Suprapubic skin (tissue), 4 donors: ENCODE data around the gene PEAR1. TPM values are rescaled to one million over a fixed set of nuclear protein-coding genes. Genes with fewer than 3 reads are reported as not detected.

ENCODE experiments used
- DNase-seq, 2 donors: peaks; one replicate each; pipeline ENCODE4 v3.0.0-alpha.2; 2019; ENCODE audit warnings: low spot score in 2 of 2
- H3K27ac ChIP-seq: fragments of 200-600 bp; sonication (generic); one replicate; pipeline ENCODE4 v1.5.1; 2019
- H3K27me3 ChIP-seq: fragments of 200-600 bp; sonication (generic); one replicate; pipeline ENCODE4 v1.5.1; 2019
- H3K36me3 ChIP-seq: fragments of 200-600 bp; sonication (generic); one replicate; pipeline ENCODE4 v1.5.1; 2019
- H3K4me1 ChIP-seq: fragments of 200-600 bp; sonication (generic); one replicate; pipeline ENCODE4 v1.5.1; 2019
- H3K4me3 ChIP-seq: fragments of 200-600 bp; sonication (generic); one replicate; pipeline ENCODE4 v1.5.1; 2019; ENCODE audit warnings: mild to moderate bottlenecking
- H3K9me3 ChIP-seq: fragments of 200-600 bp; sonication (generic); one replicate; pipeline ENCODE4 v1.5.1; 2019
- CTCF ChIP-seq, 2 donors: fragments of 200-600 bp in 1 of 2; fragments of 450-650 bp in 1 of 2; sonication (generic) in 1 of 2; IDR thresholded peaks; one replicate each; pipeline ENCODE4 v1.5.1; 2016 to 2019; ENCODE audit warnings: antibody characterized with exemption in 2 of 2, mild to moderate bottlenecking in 1 of 2, moderate library complexity in 1 of 2
- EP300 ChIP-seq: sonication (generic); formaldehyde crosslinking; IDR thresholded peaks from one replicate; pipeline ENCODE4 v1.6.1; 2017; ENCODE audit warnings: antibody characterized with exemption
- POLR2A ChIP-seq, 2 donors: fragments of 450-650 bp; IDR thresholded peaks; one replicate each; pipeline ENCODE4 v1.6.1; 2017; ENCODE audit warnings: antibody characterized with exemption in 2 of 2, mild to moderate bottlenecking in 2 of 2, moderate library complexity in 2 of 2
- POLR2AphosphoS5 ChIP-seq, 3 donors: sonication (generic); formaldehyde crosslinking; IDR thresholded peaks; one replicate each; pipeline ENCODE4 v1.6.1; 2017; ENCODE audit warnings: antibody characterized with exemption in 3 of 3
- WGBS: methylation state at CpG from one replicate; pipeline ENCODE4 v1.1.5; 2018; 5-methylcytosine and 5-hydroxymethylcytosine counted together
- total RNA-seq, 4 donors: library from RNA; depleted of rRNA; stranded (reverse); fragments of >200 nt; gene quantifications; one replicate each; pipeline ENCODE4 v1.1.0, GENCODE V29; 2016

Gene PEAR1
- total RNA-seq, 4 donors from 2014 or later = 2.4 to 5.7 (median 3.8) TPM

GRCh38 chr1:156877433-156878170, 15.9 kb upstream of the PEAR1 start:
- TF ChIP-seq POLR2A (IDR thresholded peaks at IDR 0.05) (no peak), EP300 (no peak), POLR2AphosphoS5 (IDR thresholded peaks at IDR 0.05) (no peak), CTCF (IDR thresholded peaks at IDR 0.05) (no peak)
- Histone ChIP-seq H3K4me1 (no peaks in the 10 kb centered on the region), H3K27me3 (peaks cover 45% of the 10 kb centered on the region), H3K9me3 (no peaks in the 10 kb centered on the region), H3K36me3 (no peaks in the 10 kb centered on the region), H3K4me3 (no peak overlapping the region), H3K27ac (no peak overlapping the region)
- no peak for DNase-seq
- WGBS = 72% methylated on average over 4 of the region's 5 CpGs

- no peak for DNase-seq
- 86% methylated on average over 10 of the region's 21 CpGs for WGBS
- Histone ChIP-seq H3K4me1 (no peaks in the 10 kb centered on the region), H3K4me3 (no peak overlapping the region), H3K9me3 (no peaks in the 10 kb centered on the region), H3K27me3 (peaks cover 59% of the 10 kb centered on the region), H3K36me3 (no peaks in the 10 kb centered on the region), H3K27ac (no peak overlapping the region)
- no peak for TF ChIP-seq POLR2AphosphoS5 (IDR thresholded peaks at IDR 0.05)
- TF ChIP-seq EP300 = no peak
- no peak for TF ChIP-seq POLR2A (IDR thresholded peaks at IDR 0.05)
- TF ChIP-seq CTCF (IDR thresholded peaks at IDR 0.05) = no peak
Measured at GRCh38 chr1:156879876-156880275, 13.6 kb upstream of the PEAR1 start.

- peaks cover 54% of the 10 kb centered on the region for H3K27me3 ChIP-seq
- H3K36me3 ChIP-seq = no peaks in the 10 kb centered on the region
- H3K4me3 ChIP-seq = no peak overlapping the region
- TF ChIP-seq EP300 = no peak
- no peak for TF ChIP-seq POLR2AphosphoS5 (IDR thresholded peaks at IDR 0.05)
- no peak for TF ChIP-seq CTCF (IDR thresholded peaks at IDR 0.05)
- TF ChIP-seq POLR2A (IDR thresholded peaks at IDR 0.05) = no peak
- H3K9me3 ChIP-seq = no peaks in the 10 kb centered on the region
- no peak overlapping the region for H3K27ac ChIP-seq
- DNase-seq = no peak
- WGBS = 86% methylated on average over 5 of the region's 5 CpGs
- no peaks in the 10 kb centered on the region for H3K4me1 ChIP-seq
Measured at GRCh38 chr1:156880473-156880872, 13.0 kb upstream of the PEAR1 start.

GRCh38 chr1:156881101-156881500, 12.4 kb upstream of the PEAR1 start:
- Histone ChIP-seq H3K9me3 (no peaks in the 10 kb centered on the region), H3K27me3 (peaks cover 50% of the 10 kb centered on the region), H3K36me3 (no peaks in the 10 kb centered on the region), H3K4me1 (no peaks in the 10 kb centered on the region), H3K27ac (no peak overlapping the region), H3K4me3 (no peak overlapping the region)
- DNase-seq = no peak
- 48% methylated on average over 9 of the region's 10 CpGs for WGBS
- TF ChIP-seq POLR2A (IDR thresholded peaks at IDR 0.05) (no peak), CTCF (IDR thresholded peaks at IDR 0.05) (no peak), EP300 (no peak), POLR2AphosphoS5 (IDR thresholded peaks at IDR 0.05) (no peak)

GRCh38 chr1:156881663-156882062, 11.9 kb upstream of the PEAR1 start:
- 40% methylated on average over 3 of the region's 4 CpGs for WGBS
- TF ChIP-seq POLR2AphosphoS5 (IDR thresholded peaks at IDR 0.05) = no peak
- TF ChIP-seq EP300 = no peak
- no peak for TF ChIP-seq CTCF (IDR thresholded peaks at IDR 0.05)
- TF ChIP-seq POLR2A (IDR thresholded peaks at IDR 0.05) = no peak

More at GRCh38 chr1:156881663-156882062, 11.9 kb upstream of the PEAR1 start:
- Histone ChIP-seq H3K9me3 (no peaks in the 10 kb centered on the region), H3K27me3 (peaks cover 50% of the 10 kb centered on the region), H3K27ac (no peak overlapping the region), H3K4me3 (no peak overlapping the region), H3K4me1 (no peaks in the 10 kb centered on the region), H3K36me3 (no peaks in the 10 kb centered on the region)
- no peak for DNase-seq
